Activated T-helper 2 cell treated with anti-CD3 and anti-CD28 coated beads, Interferon-gamma antibody, Interleukin-2, Interleukin-4, amounts not matched to agents 10 μg/mL and 5 μg/mL and 100 μg/mL, durations not matched to agents 14 hours and 24 hours and 36 hours (primary cell): ENCODE measurements around the gene NFYC. TPM values are rescaled to one million over a fixed set of nuclear protein-coding genes. Genes with fewer than 3 reads are reported as not detected.

ENCODE experiments used
- DNase-seq: peaks from one replicate; pipeline ENCODE4 v3.0.0; 2021; ENCODE audit warnings: low spot score
- H3K27ac Mint-ChIP-seq: one replicate; pipeline ENCODE4 v1.8.0; 2021; ENCODE audit warnings: mixed read lengths
- H3K27me3 Mint-ChIP-seq: one replicate; pipeline ENCODE4 v1.8.0; 2021; ENCODE audit warnings: low read depth, mixed read lengths
- H3K36me3 Mint-ChIP-seq: one replicate; pipeline ENCODE4 v1.8.0; 2021; ENCODE audit warnings: low read depth, mixed read lengths
- H3K4me1 Mint-ChIP-seq: one replicate; pipeline ENCODE4 v1.8.0; 2021; ENCODE audit warnings: low read depth, mixed read lengths
- H3K4me3 Mint-ChIP-seq: one replicate; pipeline ENCODE4 v1.8.0; 2021; ENCODE audit warnings: low read depth, mild to moderate bottlenecking, moderate library complexity, mixed read lengths
- H3K9me3 Mint-ChIP-seq: one replicate; pipeline ENCODE4 v1.8.0; 2021; ENCODE audit warnings: mixed read lengths
- intact Hi-C: fragments of 100-400 bp; cut with micrococcal nuclease; formaldehyde crosslinking; loops from one replicate; pipeline ENCODE4 v1.15.1; 2023
- total RNA-seq: library from RNA; stranded (reverse); gene quantifications from 2 replicates; pipeline ENCODE4 v1.2.3, GENCODE V29; 2022

The NFYC gene
- total RNA-seq, 1 donor from 2014 or later = 68.4 TPM

DNA sequence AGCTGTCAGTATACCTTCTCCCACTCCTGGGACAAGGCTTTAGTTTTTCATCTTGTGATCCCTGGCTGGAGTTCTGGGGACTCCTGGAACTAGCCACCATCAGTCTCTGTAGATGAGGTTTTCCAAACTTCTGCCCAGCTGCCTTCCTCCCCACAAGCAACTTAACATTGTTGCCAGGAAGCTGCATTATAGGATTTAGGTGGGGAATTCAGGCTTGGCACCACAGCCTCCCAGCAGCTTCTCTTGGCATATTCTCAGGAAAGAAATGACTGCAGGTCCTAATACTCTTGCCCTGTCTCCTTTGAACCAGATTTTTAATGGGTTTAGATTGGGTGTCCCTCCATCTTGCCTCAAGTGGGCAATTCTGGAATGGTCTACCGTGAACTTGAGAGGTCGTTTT, 73.5 kb downstream of the NFYC start:
- no peaks in the 10 kb centered on the region for H3K9me3 Mint-ChIP-seq
- H3K27me3 Mint-ChIP-seq = no peaks in the 10 kb centered on the region
- no peak overlapping the region for H3K27ac Mint-ChIP-seq
- H3K36me3 Mint-ChIP-seq = peaks cover 85% of the 10 kb centered on the region
- DNase-seq = no peak
- intact Hi-C loops = loop anchor here (1.0 to 10.0 kb wide), 4 partner anchors 12 to 150 kb away; no protein-coding TSS in a partner anchor
- no peak overlapping the region for H3K4me3 Mint-ChIP-seq
- peaks cover 41% of the 10 kb centered on the region for H3K4me1 Mint-ChIP-seq

DNA sequence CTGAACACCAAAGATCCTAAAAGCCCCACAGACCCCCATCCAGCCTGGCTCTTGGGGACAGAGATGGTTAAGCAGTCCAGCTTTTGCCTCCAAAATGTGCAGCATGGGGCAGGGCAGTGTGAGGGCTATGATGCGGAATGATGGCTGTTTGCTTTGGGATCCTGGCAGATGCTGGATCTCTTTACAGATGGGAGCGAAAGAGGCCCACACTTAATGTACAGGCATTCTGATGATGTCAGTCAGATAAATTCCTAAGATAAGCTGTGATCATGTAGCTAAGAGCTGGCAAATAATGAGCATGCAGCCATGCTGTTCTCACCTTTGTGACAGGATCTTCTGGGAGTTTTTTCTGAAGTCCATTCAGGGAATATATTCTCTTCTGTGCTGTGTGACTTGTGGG, 74.5 kb downstream of the NFYC start:
- Mint-ChIP-seq H3K27ac (peak overlapping the region; percentile 42), H3K36me3 (peaks cover 88% of the 10 kb centered on the region), H3K4me3 (no peak overlapping the region), H3K9me3 (no peaks in the 10 kb centered on the region), H3K27me3 (no peaks in the 10 kb centered on the region), H3K4me1 (peaks cover 41% of the 10 kb centered on the region)
- intact Hi-C loops = loop anchor here (10.0 kb wide), 1 partner anchor 151 kb away; no protein-coding TSS in a partner anchor
- DNase-seq = no peak

GRCh38 chr1:40766560-40766959, 75.1 kb downstream of the NFYC start:
- Mint-ChIP-seq H3K9me3 (no peaks in the 10 kb centered on the region), H3K4me1 (peaks cover 40% of the 10 kb centered on the region), H3K4me3 (no peak overlapping the region), H3K36me3 (peaks cover 88% of the 10 kb centered on the region), H3K27me3 (no peaks in the 10 kb centered on the region), H3K27ac (peak overlapping the region; percentile 42)
- DNase-seq = no peak
- intact Hi-C loops = loop anchor here (10.0 kb wide), 1 partner anchor 152 kb away; no protein-coding TSS in a partner anchor

DNA sequence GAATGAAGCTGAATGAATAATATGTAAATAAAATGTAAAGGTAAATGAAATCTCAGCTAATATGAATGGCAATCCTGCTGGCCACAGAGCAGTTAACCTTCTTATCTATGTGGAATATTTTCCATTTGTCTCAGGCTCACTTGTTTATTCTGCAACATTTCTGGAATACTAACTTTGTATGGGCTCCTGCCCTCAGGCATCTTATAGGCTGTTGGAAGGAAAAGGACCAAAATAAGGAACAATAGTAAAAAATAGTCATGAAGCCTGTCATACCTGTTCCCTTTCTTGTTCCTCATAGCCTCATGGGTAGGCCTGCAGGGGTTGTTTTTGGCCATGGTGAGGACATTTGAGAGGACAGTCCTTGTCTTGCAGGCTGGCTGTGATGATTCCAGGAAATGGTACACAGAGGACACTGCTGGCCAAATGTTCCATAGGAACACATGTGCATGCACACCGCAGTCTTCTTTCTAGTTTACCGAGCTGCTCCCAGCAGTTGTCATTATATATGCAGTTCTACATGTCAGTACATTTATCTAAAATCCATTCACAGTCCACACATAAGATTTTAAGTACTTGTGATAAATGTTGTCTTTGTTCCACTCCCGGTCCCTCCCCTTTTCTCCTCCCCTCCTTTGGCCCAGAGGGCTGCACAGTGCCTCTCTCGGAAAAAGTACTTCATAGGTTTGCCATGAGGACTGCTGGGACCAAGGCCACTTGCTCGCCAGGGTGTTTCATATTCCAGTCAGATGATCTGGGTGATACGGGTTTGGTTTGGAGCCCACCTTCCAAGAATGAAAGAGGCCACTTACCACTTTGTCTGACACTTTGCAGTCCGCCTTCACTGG, 76.9 kb downstream of the NFYC start:
- no peak for DNase-seq
- no peaks in the 10 kb centered on the region for H3K27me3 Mint-ChIP-seq

DNA sequence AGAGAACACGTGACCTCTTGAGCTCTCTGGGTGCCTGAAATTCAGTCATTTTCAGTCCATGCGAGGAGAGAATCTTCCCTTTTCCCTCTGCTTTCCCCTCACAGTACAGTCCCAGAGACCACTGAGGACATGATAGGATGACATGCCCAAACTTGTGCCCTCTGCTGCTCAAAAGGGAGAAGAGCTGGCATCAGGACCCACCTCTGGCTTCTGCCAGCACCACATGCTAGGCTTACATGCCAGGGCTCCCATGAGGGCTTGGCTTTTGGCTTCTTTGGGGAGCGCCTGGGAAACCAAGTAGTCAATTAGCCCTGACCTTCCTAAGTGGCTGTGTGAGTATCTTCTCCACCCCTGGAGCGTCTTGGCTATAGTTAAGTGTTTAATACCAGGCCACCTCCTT, 78.3 kb downstream of the NFYC start:
- H3K36me3 Mint-ChIP-seq = peaks cover 64% of the 10 kb centered on the region
- no peak overlapping the region for H3K4me3 Mint-ChIP-seq
- intact Hi-C loops = loop anchor here (10.0 kb wide), 1 partner anchor 155 kb away; no protein-coding TSS in a partner anchor

More for the DNA sequence above, 76.9 kb downstream of the NFYC start:
- Mint-ChIP-seq H3K4me3 (no peak overlapping the region), H3K9me3 (no peaks in the 10 kb centered on the region), H3K36me3 (peaks cover 75% of the 10 kb centered on the region), H3K27ac (no peak overlapping the region), H3K4me1 (peaks cover 30% of the 10 kb centered on the region)
- intact Hi-C loops = loop anchor here (10.0 kb wide), 1 partner anchor 154 kb away; no protein-coding TSS in a partner anchor

GRCh38 chr1:40770296-40771070, 79.0 kb downstream of the NFYC start:
- Mint-ChIP-seq H3K27ac (peak overlapping the region; percentile 0), H3K9me3 (no peaks in the 10 kb centered on the region), H3K27me3 (no peaks in the 10 kb centered on the region), H3K4me1 (peaks cover 14% of the 10 kb centered on the region), H3K4me3 (no peak overlapping the region), H3K36me3 (peaks cover 57% of the 10 kb centered on the region)
- DNase-seq = no peak
- intact Hi-C loops = no loop called here

More for the DNA sequence above, 78.3 kb downstream of the NFYC start:
- Mint-ChIP-seq H3K27me3 (no peaks in the 10 kb centered on the region), H3K9me3 (no peaks in the 10 kb centered on the region), H3K27ac (peak overlapping the region; percentile 28), H3K4me1 (peaks cover 20% of the 10 kb centered on the region)
- no peak for DNase-seq

DNA sequence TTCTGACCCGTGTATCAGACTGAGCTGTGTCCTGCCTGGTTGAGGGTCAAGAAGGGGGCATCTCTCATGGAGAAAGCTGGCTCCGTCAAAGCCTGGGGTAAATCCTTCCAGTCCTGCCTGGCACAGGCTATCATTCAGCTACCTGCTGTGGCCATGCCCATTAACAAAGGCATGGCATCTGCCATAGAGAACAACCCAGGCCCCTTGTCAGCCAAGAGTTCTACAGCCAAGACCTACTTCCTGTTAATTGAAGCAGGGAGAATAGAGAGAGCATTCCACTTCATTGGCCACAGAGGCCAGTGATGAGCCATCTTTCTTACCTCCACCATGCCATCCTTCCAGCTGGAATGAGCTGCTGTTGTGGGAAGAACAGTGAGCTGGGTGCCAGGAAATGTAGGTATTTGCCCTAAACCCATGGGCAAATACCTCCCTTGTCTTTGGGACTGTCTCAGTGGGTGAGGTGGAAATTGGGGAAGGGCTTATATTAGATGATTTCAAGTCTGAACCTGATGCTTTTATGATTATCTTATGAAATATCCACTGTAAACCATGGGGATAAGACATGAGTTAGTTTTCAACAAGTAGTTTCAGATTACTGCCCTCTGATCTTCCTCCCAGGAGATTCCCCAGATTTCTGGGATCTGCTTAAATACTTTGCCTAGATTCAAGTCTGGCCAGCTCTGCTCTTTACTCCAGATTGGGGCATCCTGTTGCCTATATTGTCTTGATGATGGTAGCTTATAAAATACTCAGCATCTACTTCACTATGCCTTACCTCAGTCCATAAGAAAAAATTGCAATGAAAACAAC, 80.8 kb downstream of the NFYC start:
- Mint-ChIP-seq H3K27me3 (no peaks in the 10 kb centered on the region), H3K9me3 (peaks cover 9% of the 10 kb centered on the region), H3K4me1 (peaks cover 7% of the 10 kb centered on the region), H3K36me3 (peaks cover 58% of the 10 kb centered on the region), H3K4me3 (no peak overlapping the region), H3K27ac (no peak overlapping the region)
- intact Hi-C loops = loop anchor here (2.0 kb wide), 1 partner anchor 180 kb away; no protein-coding TSS in a partner anchor
- no peak for DNase-seq

DNA sequence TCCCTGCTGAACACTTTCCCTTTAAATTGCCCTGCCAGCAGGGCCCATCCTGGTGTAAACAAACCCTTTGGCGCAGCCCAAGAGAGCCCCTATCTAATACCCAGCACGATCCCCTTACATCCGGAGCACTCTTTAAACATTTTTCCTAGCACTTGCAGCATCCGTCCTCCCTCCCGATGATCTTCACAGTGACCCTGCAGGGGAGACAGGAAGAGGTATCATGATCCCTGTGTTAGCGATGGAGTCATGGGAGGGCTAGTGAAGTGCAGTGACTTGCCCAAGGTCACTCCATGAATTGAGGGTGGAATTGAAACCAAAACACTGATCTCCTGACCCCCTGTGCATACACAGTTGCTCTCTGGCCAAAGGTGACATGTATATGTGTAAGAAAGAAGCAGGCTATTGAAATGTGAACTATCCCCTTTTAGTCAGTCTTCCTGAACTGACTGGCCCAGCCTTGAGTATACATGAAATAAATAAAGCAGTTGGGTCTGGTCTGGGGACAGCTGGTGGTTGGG, 82.3 kb downstream of the NFYC start:
- Mint-ChIP-seq H3K4me1 (peaks cover 7% of the 10 kb centered on the region), H3K36me3 (peaks cover 56% of the 10 kb centered on the region), H3K4me3 (no peak overlapping the region), H3K9me3 (peaks cover 10% of the 10 kb centered on the region), H3K27me3 (no peaks in the 10 kb centered on the region), H3K27ac (no peak overlapping the region)
- DNase-seq = no peak
- intact Hi-C loops = loop anchor here (1.0 to 2.0 kb wide), 2 partner anchors 76 to 179 kb away; no protein-coding TSS in a partner anchor

- H3K36me3 Mint-ChIP-seq = peaks cover 50% of the 10 kb centered on the region
- H3K9me3 Mint-ChIP-seq = peaks cover 10% of the 10 kb centered on the region
- intact Hi-C loops = loop anchor here (1.0 kb wide), 1 partner anchor 76 kb away; no protein-coding TSS in a partner anchor
- no peaks in the 10 kb centered on the region for H3K27me3 Mint-ChIP-seq
- peak; percentile 41 for DNase-seq
- H3K27ac Mint-ChIP-seq = peak overlapping the region; percentile 46
- H3K4me3 Mint-ChIP-seq = no peak overlapping the region
- H3K4me1 Mint-ChIP-seq = peaks cover 5% of the 10 kb centered on the region
Measured at GRCh38 chr1:40774266-40774998, 82.9 kb downstream of the NFYC start.

DNA sequence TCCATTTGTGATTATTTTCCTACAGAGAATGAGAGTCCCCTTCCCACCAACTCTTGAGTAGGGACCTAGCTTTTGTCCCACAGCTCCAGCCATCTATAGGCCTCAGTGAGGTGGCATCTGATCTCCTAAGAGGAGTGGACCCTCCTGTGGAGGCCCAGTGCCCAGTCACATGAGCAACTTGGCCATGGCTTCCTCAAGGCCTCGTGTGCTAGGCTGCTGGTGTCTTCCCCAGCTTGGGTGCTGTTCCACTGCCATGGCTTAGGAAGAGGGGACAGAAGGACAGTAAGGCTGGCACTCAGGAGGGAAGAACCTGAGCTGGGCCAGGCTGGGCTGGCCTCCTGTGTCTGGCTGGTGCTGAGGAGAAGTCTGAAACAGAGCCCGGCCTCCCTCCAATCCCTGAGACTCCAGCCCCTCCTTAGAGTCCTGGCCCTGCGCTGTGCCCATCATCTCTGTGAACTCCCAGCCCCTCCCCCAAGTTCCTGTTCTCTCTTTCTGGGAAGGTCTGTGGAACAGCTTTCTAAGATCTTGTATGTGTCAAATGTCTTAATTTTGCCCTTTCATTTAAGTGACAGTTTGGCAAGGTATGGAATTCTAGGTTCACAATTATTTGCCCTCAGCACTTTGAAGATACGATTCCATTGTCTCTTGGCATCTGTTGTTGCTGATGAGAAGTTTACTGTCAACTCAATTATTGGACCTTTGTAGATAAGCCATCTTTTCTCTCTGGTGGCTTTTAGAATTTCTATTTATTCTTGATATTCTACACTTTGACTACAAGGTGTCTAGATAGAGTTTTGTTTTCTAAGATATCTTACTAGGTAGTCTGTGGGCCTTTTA, 85.0 kb downstream of the NFYC start:
- peaks cover 7% of the 10 kb centered on the region for H3K4me1 Mint-ChIP-seq
- DNase-seq = no peak
- H3K4me3 Mint-ChIP-seq = no peak overlapping the region
- H3K27me3 Mint-ChIP-seq = peaks cover under 1% of the 10 kb centered on the region
- peaks cover 10% of the 10 kb centered on the region for H3K9me3 Mint-ChIP-seq
- H3K36me3 Mint-ChIP-seq = peaks cover 34% of the 10 kb centered on the region
- H3K27ac Mint-ChIP-seq = no peak overlapping the region
- intact Hi-C loops = no loop called here
